HG03378 (cell line): Measurements from ENCODE around the gene SRPX.

Source experiments
- ATAC-seq: cut with Tn5 transposase; IDR thresholded peaks from one replicate; pipeline ENCODE4 v1.9.1; 2021; ENCODE audit warnings: mild to moderate bottlenecking, moderate library complexity; ENCODE audit not compliant: unreplicated experiment

SRPX gene

GRCh38 chrX:38211891-38212635, 8.6 kb downstream of the SRPX start:
- no peak for ATAC-seq

DNA sequence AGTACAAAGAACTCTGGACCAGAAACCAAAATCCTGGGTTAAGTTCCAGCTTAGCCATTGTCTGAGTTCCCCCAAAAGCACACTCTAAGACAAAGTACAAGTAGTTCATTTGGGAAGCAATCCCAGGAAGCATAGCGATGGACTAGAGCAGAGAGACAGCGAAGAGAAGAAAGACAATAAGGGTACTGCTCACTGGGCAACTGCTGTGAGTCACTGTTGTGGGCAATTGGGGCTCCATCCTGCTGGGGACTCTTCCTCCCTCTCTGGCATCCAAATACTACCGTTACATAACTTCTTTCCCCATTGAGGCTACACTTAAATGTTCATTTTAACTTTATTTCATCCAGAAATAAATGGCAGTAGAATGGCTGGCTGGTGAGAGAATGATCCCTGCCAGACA, 14.1 kb downstream of the SRPX start:
- no peak for ATAC-seq

GRCh38 chrX:38206036-38206435, 14.6 kb downstream of the SRPX start:
- ATAC-seq, result no peak

- ATAC-seq, result no peak
Measured at GRCh38 chrX:38205039-38205438, 15.6 kb downstream of the SRPX start.

- no peak for ATAC-seq
Measured at GRCh38 chrX:38192007-38192810, 28.5 kb downstream of the SRPX start.

GRCh38 chrX:38189431-38190250, 31.0 kb downstream of the SRPX start:
- ATAC-seq, result no peak

- ATAC-seq, result no peak
Measured at GRCh38 chrX:38183596-38183995, 37.1 kb downstream of the SRPX start.

DNA sequence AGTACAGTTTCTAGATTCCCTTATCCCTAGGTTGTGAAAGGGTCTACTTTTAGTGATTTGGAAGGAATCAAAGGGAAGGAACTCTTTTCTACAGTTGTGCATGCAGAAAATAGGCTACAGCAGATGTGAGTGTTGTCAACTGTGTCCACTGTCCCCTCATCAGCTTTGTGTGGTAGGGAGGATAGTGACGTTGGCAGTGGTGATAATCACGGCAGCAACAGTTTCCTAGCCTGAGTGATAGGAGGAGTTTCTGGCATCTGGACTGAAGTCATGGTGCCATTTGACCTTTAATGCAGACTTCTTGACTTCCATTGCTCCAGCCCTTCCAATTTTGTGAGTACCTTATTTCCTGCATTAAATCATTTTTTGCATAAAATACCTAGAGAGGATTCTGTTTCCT, 39.3 kb downstream of the SRPX start:
- no peak for ATAC-seq

DNA sequence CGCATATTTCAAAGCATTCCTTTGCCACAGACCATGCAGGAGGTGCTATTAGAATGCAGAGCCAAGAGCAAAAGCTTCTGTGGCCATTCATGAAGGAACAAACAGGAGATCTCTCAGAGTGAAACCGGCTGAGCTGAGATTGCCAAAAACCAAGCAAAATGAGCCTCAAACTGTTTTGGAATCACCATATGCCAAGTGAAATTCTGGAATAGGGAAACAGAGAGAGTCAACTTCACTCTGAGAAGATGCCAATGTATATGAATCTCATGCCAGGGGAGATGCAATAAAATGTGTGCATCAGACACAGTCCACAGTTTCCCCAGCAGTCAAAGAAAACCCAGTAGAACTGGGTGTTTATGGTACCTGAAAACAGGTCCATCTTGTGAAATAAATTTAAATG, 42.3 kb downstream of the SRPX start:
- no peak for ATAC-seq

- ATAC-seq, result no peak
Measured at GRCh38 chrX:38175139-38175538, 45.5 kb downstream of the SRPX start.

GRCh38 chrX:38172596-38172995, 48.1 kb downstream of the SRPX start:
- ATAC-seq, result no peak

GRCh38 chrX:38170556-38170955, 50.1 kb downstream of the SRPX start:
- no peak for ATAC-seq

- no peak for ATAC-seq
Measured at GRCh38 chrX:38166478-38167083, 54.1 kb downstream of the SRPX start.

DNA sequence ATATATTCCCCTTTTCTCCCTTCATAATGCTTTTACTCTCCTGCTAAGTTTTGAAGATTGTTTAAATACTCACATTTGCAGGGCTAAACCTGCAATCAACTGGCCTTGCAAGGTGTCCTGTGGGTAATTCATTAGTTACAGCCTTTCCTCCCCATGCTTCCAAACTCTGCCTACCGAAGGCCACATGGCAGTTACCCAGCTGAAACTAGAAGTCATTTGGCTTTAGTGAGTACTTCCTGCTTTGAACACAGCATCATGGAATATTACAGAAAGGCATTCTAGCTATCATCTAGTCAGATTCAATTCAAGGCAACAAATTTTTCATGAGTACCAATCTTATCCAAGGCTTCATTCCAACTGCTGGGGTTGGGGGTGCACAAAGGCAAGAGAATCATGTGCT, 55.6 kb downstream of the SRPX start:
- no peak for ATAC-seq

DNA sequence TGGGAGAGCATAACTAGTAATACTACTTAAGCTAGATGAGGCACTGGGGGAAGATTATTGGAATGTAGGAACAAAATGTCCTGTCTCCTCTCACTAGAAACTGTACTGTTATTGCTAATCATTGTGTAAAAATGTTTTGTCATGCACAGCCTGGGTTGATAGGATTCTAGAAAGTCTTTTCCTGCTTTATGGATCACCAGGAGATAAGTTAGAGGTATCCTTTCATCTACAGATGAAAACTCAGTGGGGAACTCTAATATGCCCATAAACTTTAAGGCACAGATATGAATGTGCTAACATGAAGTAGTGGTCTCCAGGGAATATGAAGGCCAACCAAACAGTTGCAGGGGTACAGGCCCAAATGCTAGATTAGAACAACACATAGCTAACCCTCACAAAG, 57.5 kb downstream of the SRPX start:
- ATAC-seq, result no peak

GRCh38 chrX:38156838-38157237, 63.8 kb downstream of the SRPX start:
- no peak for ATAC-seq

DNA sequence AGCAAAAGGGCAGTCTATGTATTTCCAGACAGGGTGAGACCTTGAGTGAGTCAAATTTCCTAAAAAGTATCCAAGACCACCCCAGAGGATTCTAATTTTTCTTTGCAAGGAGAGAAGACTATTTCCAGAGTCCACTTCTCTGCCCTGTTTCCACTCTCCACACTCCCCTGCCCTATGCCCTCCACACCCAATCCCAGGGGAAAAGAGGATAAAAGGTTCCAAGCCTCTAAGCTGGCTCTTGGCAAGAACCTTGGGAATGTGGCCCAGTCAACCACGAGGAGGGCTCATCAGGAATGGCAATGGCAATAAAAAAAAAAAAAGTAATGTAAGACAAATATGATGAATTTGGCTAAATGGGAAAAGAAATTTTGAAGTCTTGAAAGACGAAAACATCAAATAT, 65.9 kb downstream of the SRPX start:
- ATAC-seq, result no peak

GRCh38 chrX:38154340-38154739, 66.3 kb downstream of the SRPX start:
- no peak for ATAC-seq

- no peak for ATAC-seq
Measured at GRCh38 chrX:38151441-38151840, 69.2 kb downstream of the SRPX start.

DNA sequence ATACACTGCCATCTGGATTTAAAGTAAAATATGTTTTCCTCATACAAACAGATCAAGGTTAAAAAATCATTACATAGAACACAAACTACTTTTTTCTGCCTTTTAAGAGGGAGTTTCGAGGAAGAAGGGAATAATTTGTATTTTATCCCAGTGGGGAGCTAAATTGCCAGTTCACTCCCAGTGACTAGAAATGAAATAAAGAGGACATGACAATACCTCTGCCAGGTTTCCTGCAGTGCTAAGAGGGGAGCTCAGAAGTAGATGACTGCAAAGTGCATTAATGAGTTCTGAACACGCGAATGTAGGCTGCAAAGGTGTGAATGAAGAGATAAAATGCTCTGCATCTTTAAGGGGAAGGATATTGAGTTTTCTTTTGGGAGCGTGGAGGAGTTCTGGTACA, 69.7 kb downstream of the SRPX start:
- ATAC-seq, result no peak

DNA sequence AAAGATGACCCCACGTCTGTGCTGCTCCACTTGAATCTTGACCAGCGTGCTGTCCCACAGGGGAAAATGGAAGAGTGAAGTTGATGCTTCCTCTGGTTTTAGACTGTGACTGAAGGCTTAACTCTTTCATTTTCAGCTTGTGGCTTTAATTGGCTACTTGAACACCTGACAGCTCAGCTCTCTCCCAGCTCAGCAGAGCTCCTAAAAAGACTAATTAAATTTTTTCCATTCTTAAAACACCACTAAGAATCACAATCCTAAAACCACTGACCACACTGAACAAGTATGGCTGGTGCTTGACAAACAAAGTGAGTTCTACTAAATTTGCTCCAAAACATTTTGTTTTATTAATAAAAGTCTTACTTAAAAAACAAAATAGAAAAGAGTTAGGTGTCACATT, 71.7 kb downstream of the SRPX start:
- no peak for ATAC-seq
